Activated naive CD4-positive, alpha-beta T cell treated with anti-CD3 and anti-CD28 coated beads, Interleukin-2, amount 50 U/mL, for 72 hours (primary cell): ENCODE measurements around the gene C16orf95. TPM values are rescaled to one million over a fixed set of nuclear protein-coding genes. Genes with fewer than 3 reads are reported as not detected.

Experiments
- ATAC-seq, 2 donors: fragments of 150-1000 bp; cut with Tn5 transposase; 2 replicates each; pipeline ENCODE4 v1.10.0; 2021; ENCODE audit warnings: mild to moderate bottlenecking in 2 of 2, moderate library complexity in 2 of 2
- DNase-seq, 2 donors: peaks; one replicate each; pipeline ENCODE4 v3.0.0; 2021 to 2022; ENCODE audit warnings: low spot score in 2 of 2
- H3K27ac Mint-ChIP-seq, 2 donors: one replicate each; pipeline ENCODE4 v1.8.0; 2022; ENCODE audit warnings: mild to moderate bottlenecking in 2 of 2, mixed read lengths in 2 of 2
- H3K36me3 Mint-ChIP-seq, 2 donors: one replicate each; pipeline ENCODE4 v1.8.0; 2022; ENCODE audit warnings: mixed read lengths in 2 of 2
- H3K9me3 Mint-ChIP-seq, 2 donors: one replicate each; pipeline ENCODE4 v1.8.0; 2022; ENCODE audit warnings: mixed read lengths in 2 of 2
- total RNA-seq, 2 donors: library from RNA; stranded (reverse); gene quantifications; one replicate each; pipeline ENCODE4 v1.2.3, GENCODE V29; 2022

C16orf95 gene
- total RNA-seq, 2 donors from 2014 or later, result 12.2 to 16.9 TPM

GRCh38 chr16:87338155-87338765 is 21.1 kb upstream of the C16orf95 start:
- Mint-ChIP-seq H3K9me3 (no peaks in the 10 kb centered on the region), H3K27ac (peak overlapping the region in 1 of 2 donors; percentile 58), H3K36me3 (peaks cover 5 to 15% of the 10 kb centered on the region in 2 donors)
- ATAC-seq (no peak), DNase-seq (no peak)

GRCh38 chr16:87337262-87337771 is 20.1 kb upstream of the C16orf95 start:
- Mint-ChIP-seq H3K36me3 (peaks cover 5 to 10% of the 10 kb centered on the region in 2 donors), H3K27ac (peak overlapping the region in 1 of 2 donors; percentile 44)
- DNase-seq, result no peak

GRCh38 chr16:87336434-87337240 is 19.4 kb upstream of the C16orf95 start:
- Mint-ChIP-seq H3K27ac (peak overlapping the region; percentile 44 to 63), H3K9me3 (no peaks in the 10 kb centered on the region), H3K36me3 (peaks cover 5 to 10% of the 10 kb centered on the region in 2 donors)
- no peak for DNase-seq
- no peak for ATAC-seq

More at GRCh38 chr16:87337262-87337771, 20.1 kb upstream of the C16orf95 start:
- ATAC-seq, result no peak
- no peaks in the 10 kb centered on the region for H3K9me3 Mint-ChIP-seq

GRCh38 chr16:87335625-87336433 is 18.6 kb upstream of the C16orf95 start:
- H3K27ac Mint-ChIP-seq, result peak overlapping the region; percentile 63 to 72
- DNase-seq, result no peak
- peaks cover 5 to 10% of the 10 kb centered on the region in 2 donors for H3K36me3 Mint-ChIP-seq
- H3K9me3 Mint-ChIP-seq, result no peaks in the 10 kb centered on the region
- ATAC-seq, result no peak

GRCh38 chr16:87334651-87335624 is 17.7 kb upstream of the C16orf95 start:
- DNase-seq (no peak), ATAC-seq (no peak)
- H3K9me3 Mint-ChIP-seq, result no peaks in the 10 kb centered on the region
- peak overlapping the region in 1 of 2 donors; percentile 67 for H3K27ac Mint-ChIP-seq
- peaks cover 5 to 10% of the 10 kb centered on the region in 2 donors for H3K36me3 Mint-ChIP-seq

GRCh38 chr16:87333581-87334331 is 16.6 kb upstream of the C16orf95 start:
- no peak for ATAC-seq
- DNase-seq, result no peak
- peaks cover 0 to 2% of the 10 kb centered on the region in 2 donors for H3K36me3 Mint-ChIP-seq
- H3K9me3 Mint-ChIP-seq, result no peaks in the 10 kb centered on the region
- no peak overlapping the region for H3K27ac Mint-ChIP-seq

GRCh38 chr16:87333101-87333500 is 15.9 kb upstream of the C16orf95 start:
- ATAC-seq (no peak), DNase-seq (no peak)
- no peak overlapping the region for H3K27ac Mint-ChIP-seq
- H3K36me3 Mint-ChIP-seq, result no peaks in the 10 kb centered on the region
- H3K9me3 Mint-ChIP-seq, result no peaks in the 10 kb centered on the region

GRCh38 chr16:87332150-87332549 is 15.0 kb upstream of the C16orf95 start:
- no peaks in the 10 kb centered on the region for H3K9me3 Mint-ChIP-seq
- DNase-seq (no peak), ATAC-seq (no peak)
- H3K36me3 Mint-ChIP-seq, result no peaks in the 10 kb centered on the region
- peak overlapping the region in 1 of 2 donors; percentile 36 for H3K27ac Mint-ChIP-seq

GRCh38 chr16:87331241-87331801 is 14.1 kb upstream of the C16orf95 start:
- no peaks in the 10 kb centered on the region for H3K36me3 Mint-ChIP-seq
- DNase-seq (no peak), ATAC-seq (no peak)
- no peaks in the 10 kb centered on the region for H3K9me3 Mint-ChIP-seq
- no peak overlapping the region for H3K27ac Mint-ChIP-seq

- Mint-ChIP-seq H3K36me3 (no peaks in the 10 kb centered on the region), H3K27ac (peak overlapping the region in 1 of 2 donors; percentile 58), H3K9me3 (no peaks in the 10 kb centered on the region)
- ATAC-seq (no peak), DNase-seq (no peak)
Measured at GRCh38 chr16:87330646-87331045, 13.5 kb upstream of the C16orf95 start.

GRCh38 chr16:87330257-87330624 is 13.0 kb upstream of the C16orf95 start:
- Mint-ChIP-seq H3K27ac (peak overlapping the region in 1 of 2 donors; percentile 35), H3K36me3 (no peaks in the 10 kb centered on the region), H3K9me3 (no peaks in the 10 kb centered on the region)
- no peak for ATAC-seq
- no peak for DNase-seq

- ATAC-seq (no peak), DNase-seq (no peak)
- Mint-ChIP-seq H3K36me3 (no peaks in the 10 kb centered on the region), H3K27ac (peak overlapping the region; percentile 35 to 44), H3K9me3 (no peaks in the 10 kb centered on the region)
Measured at GRCh38 chr16:87329436-87330256, 12.5 kb upstream of the C16orf95 start.

GRCh38 chr16:87328846-87329245 is 11.7 kb upstream of the C16orf95 start:
- ATAC-seq, result no peak
- Mint-ChIP-seq H3K27ac (peak overlapping the region in 1 of 2 donors; percentile 27), H3K9me3 (no peaks in the 10 kb centered on the region), H3K36me3 (no peaks in the 10 kb centered on the region)
- DNase-seq, result no peak

- Mint-ChIP-seq H3K36me3 (no peaks in the 10 kb centered on the region), H3K27ac (no peak overlapping the region), H3K9me3 (no peaks in the 10 kb centered on the region)
- ATAC-seq (no peak), DNase-seq (no peak)
Measured at GRCh38 chr16:87327798-87328495, 10.8 kb upstream of the C16orf95 start.
